C4-2B (cell line): ENCODE measurements around the gene LMOD3.

Experiments
- ZFX ChIP-seq: fragments of 450-650 bp; IDR thresholded peaks from 2 replicates; pipeline ENCODE4 v1.6.1; 2017
- TF ChIP-seq, protein P1 (sequence below): fragments of 450-650 bp; conservative IDR thresholded peaks from 2 replicates; pipeline ENCODE4 v1.5.1; 2017; ENCODE audit warnings: mild to moderate bottlenecking

GRCh38 chr3:69137412-69137811 is 15.0 kb upstream of the LMOD3 start:
- TF ChIP-seq, protein P1, sequence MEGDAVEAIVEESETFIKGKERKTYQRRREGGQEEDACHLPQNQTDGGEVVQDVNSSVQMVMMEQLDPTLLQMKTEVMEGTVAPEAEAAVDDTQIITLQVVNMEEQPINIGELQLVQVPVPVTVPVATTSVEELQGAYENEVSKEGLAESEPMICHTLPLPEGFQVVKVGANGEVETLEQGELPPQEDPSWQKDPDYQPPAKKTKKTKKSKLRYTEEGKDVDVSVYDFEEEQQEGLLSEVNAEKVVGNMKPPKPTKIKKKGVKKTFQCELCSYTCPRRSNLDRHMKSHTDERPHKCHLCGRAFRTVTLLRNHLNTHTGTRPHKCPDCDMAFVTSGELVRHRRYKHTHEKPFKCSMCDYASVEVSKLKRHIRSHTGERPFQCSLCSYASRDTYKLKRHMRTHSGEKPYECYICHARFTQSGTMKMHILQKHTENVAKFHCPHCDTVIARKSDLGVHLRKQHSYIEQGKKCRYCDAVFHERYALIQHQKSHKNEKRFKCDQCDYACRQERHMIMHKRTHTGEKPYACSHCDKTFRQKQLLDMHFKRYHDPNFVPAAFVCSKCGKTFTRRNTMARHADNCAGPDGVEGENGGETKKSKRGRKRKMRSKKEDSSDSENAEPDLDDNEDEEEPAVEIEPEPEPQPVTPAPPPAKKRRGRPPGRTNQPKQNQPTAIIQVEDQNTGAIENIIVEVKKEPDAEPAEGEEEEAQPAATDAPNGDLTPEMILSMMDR: no peak
- TF ChIP-seq ZFX: no peak
